ENCODE data around the gene GPR37L1.
A peak's percentile ranks its signal among the peaks of the same experiment; 100 is the strongest.
"Not testable (repeated sequence)": the region's sequence is repeated elsewhere in the genome, so short reads cannot be mapped to it uniquely, and the experiment has no call there.

GPR37L1 gene

GRCh38 chr1:202158810-202159533 is 36.3 kb downstream of the GPR37L1 start:
- no peak for DNase-seq

- peak; percentile 68 for DNase-seq
These were observed 37.0 kb downstream of the GPR37L1 start for GRCh38 chr1:202159534-202160371.

- DNase-seq: peak; percentile 82
These were observed 37.7 kb downstream of the GPR37L1 start, which contains the start of gene PTPN7 for GRCh38 chr1:202160377-202160940. Gene PTPN7, minus strand, starts transcription at chr1:202160602. Its CDS starts 1,200 bp downstream, at chr1:202159402.

GRCh38 chr1:202161151-202162046 is 38.7 kb downstream of the GPR37L1 start:
- DNase-seq: no peak

- DNase-seq: peak; percentile 64
These were observed 39.3 kb downstream of the GPR37L1 start for GRCh38 chr1:202162047-202162417.

GRCh38 chr1:202162418-202163280 is 39.9 kb downstream of the GPR37L1 start:
- DNase-seq: peak; percentile 51

GRCh38 chr1:202163281-202164270 is 40.9 kb downstream of the GPR37L1 start:
- DNase-seq: no peak

GRCh38 chr1:202164271-202165037 is 41.7 kb downstream of the GPR37L1 start:
- DNase-seq: peak; percentile 84

- DNase-seq: no peak
These were observed 42.7 kb downstream of the GPR37L1 start for GRCh38 chr1:202165267-202165941.

GRCh38 chr1:202165942-202166843 is 43.5 kb downstream of the GPR37L1 start:
- no peak for DNase-seq

- not testable (repeated sequence) for DNase-seq
These were observed 44.3 kb downstream of the GPR37L1 start for GRCh38 chr1:202167054-202167453.

GRCh38 chr1:202167708-202168415 is 45.1 kb downstream of the GPR37L1 start:
- DNase-seq: no peak

GRCh38 chr1:202168861-202169260 is 46.1 kb downstream of the GPR37L1 start:
- no peak for DNase-seq

- DNase-seq: no peak
These were observed 48.0 kb downstream of the GPR37L1 start for GRCh38 chr1:202170726-202171125.

- DNase-seq: no peak
These were observed 48.7 kb downstream of the GPR37L1 start for GRCh38 chr1:202171292-202172014.

GRCh38 chr1:202172015-202172355 is 49.3 kb downstream of the GPR37L1 start:
- DNase-seq: no peak

- no peak for DNase-seq
These were observed 51.3 kb downstream of the GPR37L1 start for GRCh38 chr1:202173993-202174392.

Data from CD4-positive, alpha-beta T cell treated with Interleukin-21 for 1 hour (primary cell).